SU-DHL-6 (cell line): ENCODE measurements around the gene RAB31.

Experiments used
- CTCF ChIP-seq: fragments of 200-600 bp; sonication (generic); IDR thresholded peaks from one replicate; pipeline ENCODE4 v1.5.1; 2017; ENCODE audit warnings: antibody characterized with exemption, mild to moderate bottlenecking, low read length, moderate library complexity; ENCODE audit not compliant: insufficient read depth, poor library complexity, severe bottlenecking
- EZH2phosphoT487 ChIP-seq: fragments of 200-600 bp; sonication (generic), shearing (Covaris generic); conservative IDR thresholded peaks from 2 replicates; pipeline ENCODE4 v1.6.1; 2018; ENCODE audit warnings: mild to moderate bottlenecking, antibody characterized with exemption, low read length, moderate library complexity, mixed read lengths

GRCh38 chr18:9806905-9807304 is 98.8 kb downstream of the RAB31 start:
- TF ChIP-seq CTCF (no peak), EZH2phosphoT487 (no peak)
